Measurements from ENCODE around the gene AHDC1.

AHDC1 gene

DNA sequence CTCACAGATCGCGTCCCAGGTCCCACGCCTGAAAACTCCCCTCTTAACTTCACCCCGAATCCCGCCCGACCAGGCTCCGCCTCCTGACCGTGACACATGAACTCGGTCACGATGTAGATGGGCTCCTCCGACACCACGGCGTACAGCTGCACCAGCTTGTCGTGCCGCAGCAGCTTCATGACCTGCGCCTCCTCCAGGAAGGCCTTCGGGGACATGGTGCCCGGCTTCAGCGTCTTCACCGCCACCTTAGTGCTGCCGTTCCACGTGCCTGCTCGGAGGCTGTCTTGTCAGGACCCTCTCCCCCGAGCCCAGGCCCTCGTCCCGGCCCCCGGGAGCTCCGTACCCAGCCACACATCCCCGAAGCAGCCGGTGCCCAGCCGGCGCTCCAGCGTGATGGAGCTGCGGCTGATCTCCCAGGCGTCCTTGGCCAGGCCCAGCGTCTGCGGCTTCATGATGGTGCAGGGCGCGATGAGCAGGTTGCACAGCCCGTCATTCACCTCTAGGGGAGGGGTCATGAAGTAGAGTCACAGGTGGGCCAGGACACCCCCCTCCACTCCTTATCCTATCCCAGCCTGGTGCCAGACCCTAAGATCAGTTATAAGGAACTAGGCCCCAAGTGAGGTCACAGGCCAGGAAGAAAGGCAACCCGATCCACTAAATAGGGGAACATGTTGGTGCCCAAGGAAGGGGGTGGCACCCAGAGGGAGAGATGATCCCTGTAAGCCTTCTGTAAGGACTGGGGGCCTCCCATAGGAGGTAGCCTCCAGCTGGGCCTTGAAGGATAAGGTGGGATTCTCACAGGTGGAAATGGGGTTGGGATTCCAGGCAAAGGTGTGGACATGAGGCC, 11.6 kb upstream of the AHDC1 start:
- in situ Hi-C loops (cut with MboI; ENCODE audit: low sequenced_read_pairs): loop anchor here (5.0 kb wide), 1 partner anchor 47 kb away; no protein-coding TSS in a partner anchor

GRCh38 chr1:27614625-27615344, 10.8 kb upstream of the AHDC1 start:
- in situ Hi-C loops (cut with MboI; ENCODE audit: low sequenced_read_pairs): loop anchor here (5.0 kb wide), 1 partner anchor 48 kb away; no protein-coding TSS in a partner anchor

DNA sequence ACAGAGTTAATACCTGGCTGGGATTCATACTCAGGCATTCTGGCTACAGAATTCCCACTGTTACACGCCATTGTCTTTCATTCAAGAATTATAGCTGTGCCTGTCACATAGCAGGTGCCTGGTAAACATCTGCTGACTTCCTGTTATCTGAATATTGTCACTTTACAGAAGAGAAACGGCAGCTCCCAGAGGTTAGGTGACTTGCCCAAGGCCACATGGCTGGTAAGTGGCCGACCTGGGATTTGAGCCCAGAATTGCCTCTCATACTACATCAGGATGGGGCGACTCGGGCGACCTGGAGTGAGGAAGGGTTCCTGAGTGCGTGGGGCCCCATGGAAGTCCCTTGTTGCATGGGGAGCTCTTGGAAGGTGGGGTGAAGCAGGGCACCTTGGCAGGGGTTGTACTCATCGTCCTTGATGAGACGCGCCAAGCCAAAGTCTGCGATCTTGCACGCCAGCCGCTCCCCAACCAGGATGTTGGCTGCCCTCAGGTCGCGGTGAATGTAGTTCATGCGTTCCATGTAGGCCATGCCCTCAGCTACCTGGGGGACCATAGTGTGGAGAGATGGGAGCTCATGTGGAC, 10.2 kb upstream of the AHDC1 start:
- in situ Hi-C loops (cut with MboI; ENCODE audit: low sequenced_read_pairs): no loop called here

GRCh38 chr1:27612718-27613117, 8.8 kb upstream of the AHDC1 start:
- in situ Hi-C loops (cut with MboI; ENCODE audit: low sequenced_read_pairs): no loop called here

DNA sequence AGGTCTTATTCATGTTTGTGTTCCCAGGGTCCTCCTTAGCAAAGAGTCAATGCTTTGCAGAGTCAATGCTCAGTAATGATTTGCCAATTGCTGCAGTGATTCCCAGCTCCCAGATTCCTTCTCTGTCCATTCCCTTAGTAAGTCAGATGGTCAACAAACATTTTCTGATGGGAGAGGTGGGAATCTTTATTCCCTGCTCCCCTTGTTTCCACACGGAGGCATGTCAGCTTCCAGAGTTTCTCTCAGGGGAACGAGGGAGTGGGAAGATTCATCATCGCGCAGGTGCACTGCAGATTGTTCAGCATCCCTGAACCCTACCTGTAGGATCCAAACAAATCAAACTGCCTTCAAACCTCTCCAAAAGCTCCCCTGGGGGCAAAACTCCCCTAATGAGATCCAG, 7.5 kb upstream of the AHDC1 start:
- in situ Hi-C loops (cut with MboI; ENCODE audit: low sequenced_read_pairs): no loop called here

GRCh38 chr1:27609618-27610240, 5.8 kb upstream of the AHDC1 start:
- in situ Hi-C loops (cut with MboI; ENCODE audit: low sequenced_read_pairs): loop anchor here (5.0 kb wide), 1 partner anchor 217 kb away; the partner anchor contains the start of gene GPR3

- in situ Hi-C loops (cut with MboI; ENCODE audit: low sequenced_read_pairs): loop anchor here (5.0 kb wide), 1 partner anchor 217 kb away; the partner anchor contains the start of gene GPR3
Observed at GRCh38 chr1:27609210-27609555, 5.2 kb upstream of the AHDC1 start.

- in situ Hi-C loops (cut with MboI; ENCODE audit: low sequenced_read_pairs): loop anchor here (5.0 kb wide), 1 partner anchor 215 kb away; the partner anchor contains the start of gene GPR3
Observed at GRCh38 chr1:27607239-27607804, 3.4 kb upstream of the AHDC1 start.

- in situ Hi-C loops (cut with MboI; ENCODE audit: low sequenced_read_pairs): loop anchor here (5.0 kb wide), 1 partner anchor 214 kb away; the partner anchor contains the start of gene GPR3
Observed at GRCh38 chr1:27606708-27607238, 2.8 kb upstream of the AHDC1 start.

GRCh38 chr1:27605796-27606707, 2.1 kb upstream of the AHDC1 start:
- in situ Hi-C loops (cut with MboI; ENCODE audit: low sequenced_read_pairs): loop anchor here (5.0 kb wide), 1 partner anchor 214 kb away; the partner anchor contains the start of gene GPR3

DNA sequence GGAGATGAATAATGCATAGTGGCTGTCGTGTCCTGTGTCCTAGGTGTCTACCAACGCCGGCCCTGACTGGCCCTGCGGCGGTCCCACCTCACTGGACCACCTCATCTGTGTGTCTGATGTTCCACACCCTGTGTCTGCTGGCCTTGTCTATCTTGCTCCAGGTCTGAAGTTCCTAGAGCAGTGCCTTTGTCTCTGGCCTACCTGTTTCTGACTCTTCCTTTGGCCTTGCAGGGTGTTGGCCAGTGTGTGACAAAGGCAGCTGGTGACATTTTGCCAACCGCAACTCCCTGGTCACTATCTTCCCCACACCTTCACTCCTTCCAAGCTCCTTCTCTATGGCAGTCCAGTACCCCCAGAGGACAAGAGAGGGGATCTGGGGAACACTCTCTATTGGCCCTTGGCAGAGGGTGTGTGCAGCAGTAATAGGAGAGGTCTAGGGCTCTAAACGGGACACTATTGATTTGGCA, 1.4 kb upstream of the AHDC1 start:
- in situ Hi-C loops (cut with MboI; ENCODE audit: low sequenced_read_pairs): loop anchor here (5.0 kb wide), 1 partner anchor 213 kb away; the partner anchor contains the start of gene GPR3

DNA sequence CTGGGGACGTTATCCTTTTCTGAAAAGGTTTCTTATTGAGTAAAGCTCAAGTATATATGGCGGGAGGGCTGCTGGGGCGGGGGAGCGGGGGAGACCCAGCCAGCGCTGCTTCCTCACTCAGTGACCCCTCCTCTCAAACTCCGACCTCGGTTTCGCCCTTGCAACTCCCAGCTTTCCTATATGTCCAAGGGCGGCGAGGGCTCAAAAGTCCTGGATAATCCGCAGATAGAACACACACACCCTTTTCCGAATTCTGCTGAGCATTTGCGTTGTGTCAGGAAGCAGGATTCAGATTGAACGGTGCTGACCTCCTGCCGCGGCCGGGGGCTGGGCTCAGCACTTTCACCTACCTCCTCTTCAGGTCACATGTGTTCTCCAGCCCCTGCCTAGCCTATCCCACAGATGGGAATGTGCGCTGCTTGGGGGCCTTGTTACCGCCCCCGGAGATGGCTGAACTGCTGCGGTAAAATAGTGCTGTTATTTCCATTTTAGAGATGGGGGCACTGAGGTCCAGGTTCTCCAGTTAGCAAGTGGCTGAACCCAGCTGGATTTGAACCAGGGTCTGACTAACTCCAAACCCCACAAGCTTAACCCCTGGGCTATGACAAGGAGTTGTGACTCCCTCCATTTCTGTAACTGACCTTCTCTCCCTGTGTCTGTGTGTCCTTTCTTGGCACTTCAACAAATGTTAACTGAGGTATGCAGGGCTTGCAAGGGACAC, 795 bp upstream of the AHDC1 start:
- in situ Hi-C loops (cut with MboI; ENCODE audit: low sequenced_read_pairs): loop anchor here (5.0 kb wide), 1 partner anchor 212 kb away; the partner anchor contains the start of gene GPR3

DNA sequence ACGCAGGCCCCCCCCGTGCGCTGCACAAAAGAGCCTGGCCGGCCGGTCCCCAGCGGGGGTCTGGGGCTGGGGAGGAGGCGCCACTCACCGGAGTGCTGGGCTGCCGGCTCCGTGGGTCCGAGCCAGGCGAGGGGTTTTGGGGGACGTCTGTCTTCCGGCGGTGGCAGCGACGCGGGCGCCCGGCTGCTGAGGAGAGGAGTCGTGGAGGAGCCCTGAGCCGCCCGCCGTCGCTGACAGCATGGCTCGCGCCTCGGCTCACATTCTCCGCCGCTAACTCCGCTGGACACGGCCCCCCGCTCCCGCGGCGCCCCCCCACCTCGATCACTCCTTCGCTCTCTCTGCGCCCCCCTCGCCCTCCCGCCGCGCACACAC, 649 bp downstream of the AHDC1 start:
- in situ Hi-C loops (cut with MboI; ENCODE audit: low sequenced_read_pairs): no loop called here

- in situ Hi-C loops (cut with MboI; ENCODE audit: low sequenced_read_pairs): no loop called here
Observed at GRCh38 chr1:27602462-27603308, 1.3 kb downstream of the AHDC1 start.

GRCh38 chr1:27601771-27602461, 2.0 kb downstream of the AHDC1 start:
- in situ Hi-C loops (cut with MboI; ENCODE audit: low sequenced_read_pairs): no loop called here

DNA sequence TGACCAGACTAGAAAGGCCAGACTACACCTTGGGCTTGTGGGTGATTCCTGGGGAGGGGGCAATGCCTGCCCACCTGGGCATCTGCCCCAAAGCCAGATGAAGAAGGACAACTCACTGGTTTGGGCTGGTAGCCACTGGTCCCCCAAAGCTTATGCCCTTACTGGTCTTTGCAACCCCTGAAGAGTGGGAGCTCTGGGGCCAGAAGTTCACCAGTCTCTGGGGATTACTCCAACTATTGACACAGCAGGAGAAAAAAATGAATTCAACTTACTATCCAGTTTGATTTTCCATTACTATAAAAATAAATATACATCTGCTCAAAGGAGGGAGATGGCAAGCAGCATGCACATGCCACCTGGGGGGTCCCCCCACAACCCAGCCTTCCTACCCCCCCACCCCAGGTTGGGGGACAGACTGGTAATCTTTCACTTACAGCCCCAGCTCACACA, 2.6 kb downstream of the AHDC1 start:
- in situ Hi-C loops (cut with MboI; ENCODE audit: low sequenced_read_pairs): no loop called here
